Non-pigmented ciliary epithelial cell (primary cell): Measurements from ENCODE around the gene RBMS2.
"Not testable (repeated sequence)": the region's sequence is repeated elsewhere in the genome, so short reads cannot be mapped to it uniquely, and the experiment has no call there.

ENCODE experiments used
- DNase-seq: peaks from one replicate; pipeline ENCODE4 v3.0.0-alpha.2; 2010; ENCODE audit warnings: low read depth

The RBMS2 gene

DNA sequence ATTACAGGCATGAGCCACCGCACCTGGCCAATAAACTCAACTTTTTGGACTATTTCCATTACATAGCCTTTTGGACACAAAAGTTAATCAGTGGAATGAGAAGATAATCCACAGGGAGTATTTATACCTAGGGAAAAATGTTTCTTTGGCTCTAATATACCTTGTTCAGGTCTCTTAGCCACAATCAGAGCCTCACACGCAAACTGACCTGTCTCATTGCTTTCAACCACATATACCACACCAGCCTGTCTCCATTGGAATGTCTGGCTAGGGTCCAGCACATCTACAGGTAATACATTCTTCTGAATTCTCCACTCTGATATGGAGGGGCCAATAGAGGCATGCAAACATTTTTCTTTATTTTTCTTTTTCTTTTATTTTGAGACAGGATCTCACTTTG, 3.8 kb upstream of the RBMS2 start:
- DNase-seq: no peak

DNA sequence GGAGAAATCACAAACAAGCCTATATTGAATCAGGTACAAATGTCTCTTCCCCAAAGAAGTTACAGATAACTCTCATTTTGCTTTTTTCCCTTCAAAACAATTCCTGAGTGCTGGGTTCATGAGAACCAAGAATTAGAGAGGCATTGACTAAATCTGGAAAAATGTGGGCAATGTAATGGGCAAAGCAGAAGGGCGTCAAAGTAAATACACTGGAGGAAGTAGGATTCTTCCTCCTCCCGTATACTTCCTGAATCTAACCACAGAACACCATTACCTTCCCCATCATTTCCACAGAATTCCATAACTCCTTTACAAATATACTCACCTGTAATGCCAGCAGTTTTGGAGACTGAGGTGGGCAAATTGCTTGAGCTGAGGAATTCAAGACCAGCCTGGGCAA, 3.0 kb upstream of the RBMS2 start:
- no peak for DNase-seq

GRCh38 chr12:56520048-56520447, 1.6 kb upstream of the RBMS2 start:
- DNase-seq: no peak

- no peak for DNase-seq
These were observed 1.1 kb upstream of the RBMS2 start for GRCh38 chr12:56520506-56520905.

- no peak for DNase-seq
These were observed 421 bp upstream of the RBMS2 start for GRCh38 chr12:56521209-56521589.

GRCh38 chr12:56522411-56523193, 982 bp downstream of the RBMS2 start:
- DNase-seq: no peak

DNA sequence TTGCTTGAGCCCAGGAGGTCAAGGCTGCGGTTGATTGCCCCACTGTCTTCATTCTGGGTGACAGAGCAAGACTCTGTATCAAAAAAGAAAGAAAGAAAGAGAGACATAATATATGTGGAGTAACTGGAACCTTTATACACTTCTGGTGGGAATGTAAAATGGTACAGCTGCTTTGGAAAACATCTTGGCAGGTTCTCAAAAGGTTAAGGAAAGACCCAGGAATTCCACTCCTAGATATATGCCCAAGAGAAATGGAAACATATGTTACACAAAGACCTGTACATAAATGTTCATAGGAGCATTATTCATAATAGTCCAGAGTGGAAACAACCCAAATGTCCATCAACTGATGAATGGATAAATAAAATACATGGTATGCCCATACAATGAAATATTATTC, 7.2 kb downstream of the RBMS2 start:
- no peak for DNase-seq

GRCh38 chr12:56529656-56530055, 8.0 kb downstream of the RBMS2 start:
- no peak for DNase-seq

DNA sequence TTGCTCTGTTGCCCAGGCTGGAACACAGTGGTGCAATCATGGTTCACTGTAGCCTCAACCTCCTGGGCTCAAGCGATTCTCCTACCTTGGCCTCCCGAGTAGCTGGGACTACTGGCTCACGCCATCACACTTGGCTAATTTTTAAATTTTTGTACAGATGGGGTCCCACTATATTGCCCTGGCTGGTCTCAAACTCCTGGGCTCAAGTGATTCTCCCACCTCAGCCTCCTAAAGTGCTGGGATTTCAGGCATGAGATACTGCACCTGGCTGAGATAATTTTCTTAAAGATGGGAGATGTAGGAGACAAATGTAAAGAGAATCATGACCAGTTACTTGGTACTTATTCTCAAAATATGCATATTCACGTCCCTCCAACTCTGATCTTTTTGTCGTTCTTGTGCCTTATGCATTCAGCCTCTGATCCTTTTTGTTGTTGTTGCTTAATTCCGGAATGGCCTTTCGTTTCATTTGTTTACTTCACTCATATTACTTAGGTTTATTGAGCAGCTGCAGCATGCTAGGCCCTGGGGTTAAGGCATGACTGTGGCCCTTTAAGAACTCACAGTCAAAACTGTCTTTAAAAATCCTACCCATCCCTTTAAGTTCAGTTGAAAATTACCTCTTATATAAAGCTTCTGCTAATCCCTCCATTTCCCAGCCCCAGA, 8.9 kb downstream of the RBMS2 start:
- no peak for DNase-seq

- DNase-seq: no peak
These were observed 15.9 kb downstream of the RBMS2 start for GRCh38 chr12:56537546-56537945.

DNA sequence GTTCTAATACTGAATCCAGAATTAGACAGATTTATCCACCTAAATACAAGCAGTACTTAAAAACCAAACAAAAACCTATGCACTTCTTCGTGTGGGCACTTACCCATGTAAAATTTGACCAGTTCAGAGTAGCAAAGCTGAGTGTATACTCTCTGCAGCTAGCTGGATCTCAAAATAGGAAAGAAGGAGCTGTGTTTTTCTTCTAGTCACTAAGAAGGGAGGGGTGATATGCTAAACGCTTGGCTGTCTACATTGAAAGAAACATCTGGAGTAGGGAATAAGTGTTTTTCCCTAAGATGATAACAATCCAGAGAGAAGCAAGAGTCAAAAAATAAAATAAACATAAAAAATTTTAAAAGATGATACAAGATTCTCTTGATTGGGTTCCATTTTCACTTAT, 20.0 kb downstream of the RBMS2 start:
- no peak for DNase-seq

- no peak for DNase-seq
These were observed 20.5 kb downstream of the RBMS2 start for GRCh38 chr12:56542164-56542563.

GRCh38 chr12:56545023-56545604, 23.5 kb downstream of the RBMS2 start:
- no peak for DNase-seq

DNA sequence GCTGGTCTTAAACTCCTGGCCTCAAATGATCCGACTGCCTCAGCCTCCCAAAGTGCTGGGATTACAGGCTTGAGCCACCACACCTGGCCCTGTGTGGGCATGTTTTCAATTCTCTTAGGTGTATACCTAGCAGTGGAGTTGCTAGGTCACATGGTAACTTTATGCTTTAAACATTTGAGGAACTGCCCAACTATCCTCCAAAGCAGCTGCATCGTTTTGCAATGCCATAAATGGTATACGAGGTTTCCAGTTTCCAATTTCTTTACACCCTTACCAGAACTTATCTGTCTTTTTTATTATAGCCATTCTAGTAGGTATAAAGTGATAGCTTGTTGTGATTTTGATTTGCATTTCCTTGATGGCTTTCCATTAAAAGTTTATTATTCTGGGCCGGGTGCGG, 25.1 kb downstream of the RBMS2 start:
- DNase-seq: no peak

DNA sequence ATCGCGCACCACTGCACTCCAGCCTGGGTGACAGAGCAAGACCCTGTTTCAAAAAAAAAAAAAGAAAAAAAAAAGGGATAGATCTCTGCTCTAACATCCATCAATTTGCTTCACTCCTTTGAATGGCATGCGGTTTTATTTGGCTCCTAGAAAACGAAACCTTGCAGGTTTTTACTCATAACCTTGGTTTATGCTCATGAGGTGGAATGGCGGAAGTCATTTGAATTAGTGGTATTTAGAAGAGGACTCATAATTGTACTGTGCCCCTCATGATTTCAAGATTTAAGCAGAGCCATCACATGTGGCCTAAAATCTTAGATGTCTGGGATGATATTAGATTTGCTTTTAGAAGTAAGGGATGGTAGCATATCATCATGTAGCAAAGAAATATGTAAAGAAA, 29.4 kb downstream of the RBMS2 start:
- no peak for DNase-seq

DNA sequence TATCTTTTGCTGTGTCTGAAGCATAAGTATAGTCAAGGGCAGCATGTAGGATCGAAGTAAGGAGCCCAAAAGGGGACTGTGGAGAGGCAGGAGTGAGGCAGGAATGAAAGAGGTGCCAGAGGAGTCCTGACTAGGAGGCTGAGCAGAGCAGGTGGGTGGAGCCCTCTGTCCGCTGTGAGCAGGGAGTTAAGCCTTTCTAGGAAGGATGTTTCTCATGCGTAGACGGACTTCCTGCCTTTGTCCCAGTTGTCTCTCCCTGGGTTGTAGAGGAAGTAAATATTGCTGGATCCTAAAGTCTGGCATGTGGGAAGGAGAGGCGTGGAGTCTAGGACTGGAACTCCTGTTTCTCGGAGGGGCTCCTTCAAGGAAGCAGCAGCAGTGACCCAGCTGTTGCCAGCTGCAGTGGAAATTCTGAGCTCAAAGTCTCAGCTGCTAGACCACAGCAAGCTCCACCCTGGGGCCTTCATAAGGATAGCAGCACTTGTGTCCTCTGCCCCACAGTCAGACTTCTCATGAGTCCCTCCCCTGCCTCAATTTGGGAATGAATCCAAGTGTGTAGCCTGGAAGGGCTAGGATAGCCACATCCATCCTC, 44.0 kb downstream of the RBMS2 start:
- DNase-seq: no peak

GRCh38 chr12:56568146-56568545, 46.5 kb downstream of the RBMS2 start:
- no peak for DNase-seq

GRCh38 chr12:56571121-56571520, 49.5 kb downstream of the RBMS2 start:
- no peak for DNase-seq

DNA sequence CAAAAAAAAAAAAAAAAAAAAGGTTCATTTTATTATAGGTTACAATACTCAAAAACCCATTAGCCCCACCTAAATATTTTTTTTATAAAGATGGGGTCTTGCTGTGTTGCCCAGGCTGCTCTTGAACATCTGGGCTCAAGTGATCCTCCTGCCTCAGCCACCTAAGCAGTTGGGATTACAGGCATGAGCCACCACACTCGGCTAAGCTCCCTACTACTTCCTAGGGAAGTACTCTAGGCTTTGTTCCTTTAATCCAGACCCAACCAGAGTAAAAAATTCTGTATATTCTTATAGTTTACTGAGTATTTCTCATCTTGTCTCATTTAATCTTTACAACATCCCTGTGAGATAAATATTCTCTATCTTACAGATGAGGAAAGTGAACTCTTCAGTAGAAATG, 50.7 kb downstream of the RBMS2 start:
- DNase-seq: no peak

GRCh38 chr12:56574210-56574609, 52.6 kb downstream of the RBMS2 start:
- peak; percentile 72 for DNase-seq

DNA sequence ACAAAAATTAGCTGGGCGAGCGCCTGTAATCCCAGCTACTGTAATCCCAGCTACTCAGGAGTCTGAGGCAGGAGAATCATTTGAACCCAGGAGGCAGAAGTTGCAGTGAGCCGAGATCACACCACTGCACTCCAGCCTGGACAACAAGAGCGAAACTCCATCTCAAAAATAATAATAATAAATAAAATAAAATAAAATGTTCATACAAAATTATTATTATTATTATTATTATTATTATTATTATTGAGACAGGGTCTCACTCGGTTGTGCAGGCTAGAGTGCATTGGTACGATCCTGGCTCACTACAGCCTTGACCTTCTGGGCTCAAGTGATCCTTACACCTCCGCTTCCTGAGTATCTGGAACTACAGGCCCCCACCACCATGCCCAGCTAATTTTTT, 55.6 kb downstream of the RBMS2 start:
- DNase-seq: not testable (repeated sequence)

GRCh38 chr12:56578983-56579546, 57.4 kb downstream of the RBMS2 start:
- DNase-seq: no peak
